Right lobe of liver (tissue), 4 donors: ENCODE data around the gene CIC.

Experiments used
- CTCF ChIP-seq, 4 donors: fragments of 200-600 bp in 3 of 4; fragments of 450-650 bp in 1 of 4; IDR thresholded peaks; one replicate each; pipeline versions ENCODE4 v1.5.1 to v1.8.0; 2016 to 2022; ENCODE audit warnings: antibody characterized with exemption in 4 of 4, mild to moderate bottlenecking in 2 of 4
- POLR2A ChIP-seq: fragments of 450-650 bp; IDR thresholded peaks from one replicate; pipeline ENCODE4 v1.6.1; 2017; ENCODE audit warnings: antibody characterized with exemption, mild to moderate bottlenecking
- donor health status: DM: no; HTN: no; CAD: no.
- donor health status: DM: no; HTN: no; CAD: no.
- donor health status: DM: no; HTN: yes; CAD: no.

- TF ChIP-seq POLR2A (no peak), CTCF (IDR thresholded peaks at IDR 0.05) (no peak)
Observed at GRCh38 chr19:42253245-42254088, 15.6 kb upstream of the CIC start.
